ENCODE results near the gene LGR6. TPM values are rescaled to one million over a fixed set of nuclear protein-coding genes. Genes with fewer than 3 reads are reported as not detected.

The LGR6 gene
- total and polyA plus RNA-seq, 10 of the 15 experiments (the other 5 are each of a cell fraction or from before 2014, with no cell fraction given) = not detected

DNA sequence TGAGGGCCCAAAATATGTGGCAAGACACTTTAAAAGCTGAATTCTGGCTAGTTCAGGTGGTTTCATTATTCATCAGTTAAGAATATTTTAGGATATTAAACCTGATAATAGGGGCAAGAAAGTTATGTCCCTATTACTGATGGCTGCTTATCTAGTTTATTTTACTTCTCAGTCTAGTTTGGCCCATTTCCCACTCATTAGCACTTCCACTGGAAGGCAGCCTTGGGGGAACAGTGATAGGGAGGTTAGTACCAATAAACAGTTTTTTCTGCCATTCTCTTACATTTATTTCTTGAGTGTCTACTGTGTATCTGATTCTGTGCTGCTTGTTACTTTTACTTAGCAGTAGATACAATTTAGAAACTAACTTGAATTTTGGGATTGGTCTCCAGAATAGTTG is 163.9 kb downstream of the LGR6 start (continued):
- TF ChIP-seq, protein P1, sequence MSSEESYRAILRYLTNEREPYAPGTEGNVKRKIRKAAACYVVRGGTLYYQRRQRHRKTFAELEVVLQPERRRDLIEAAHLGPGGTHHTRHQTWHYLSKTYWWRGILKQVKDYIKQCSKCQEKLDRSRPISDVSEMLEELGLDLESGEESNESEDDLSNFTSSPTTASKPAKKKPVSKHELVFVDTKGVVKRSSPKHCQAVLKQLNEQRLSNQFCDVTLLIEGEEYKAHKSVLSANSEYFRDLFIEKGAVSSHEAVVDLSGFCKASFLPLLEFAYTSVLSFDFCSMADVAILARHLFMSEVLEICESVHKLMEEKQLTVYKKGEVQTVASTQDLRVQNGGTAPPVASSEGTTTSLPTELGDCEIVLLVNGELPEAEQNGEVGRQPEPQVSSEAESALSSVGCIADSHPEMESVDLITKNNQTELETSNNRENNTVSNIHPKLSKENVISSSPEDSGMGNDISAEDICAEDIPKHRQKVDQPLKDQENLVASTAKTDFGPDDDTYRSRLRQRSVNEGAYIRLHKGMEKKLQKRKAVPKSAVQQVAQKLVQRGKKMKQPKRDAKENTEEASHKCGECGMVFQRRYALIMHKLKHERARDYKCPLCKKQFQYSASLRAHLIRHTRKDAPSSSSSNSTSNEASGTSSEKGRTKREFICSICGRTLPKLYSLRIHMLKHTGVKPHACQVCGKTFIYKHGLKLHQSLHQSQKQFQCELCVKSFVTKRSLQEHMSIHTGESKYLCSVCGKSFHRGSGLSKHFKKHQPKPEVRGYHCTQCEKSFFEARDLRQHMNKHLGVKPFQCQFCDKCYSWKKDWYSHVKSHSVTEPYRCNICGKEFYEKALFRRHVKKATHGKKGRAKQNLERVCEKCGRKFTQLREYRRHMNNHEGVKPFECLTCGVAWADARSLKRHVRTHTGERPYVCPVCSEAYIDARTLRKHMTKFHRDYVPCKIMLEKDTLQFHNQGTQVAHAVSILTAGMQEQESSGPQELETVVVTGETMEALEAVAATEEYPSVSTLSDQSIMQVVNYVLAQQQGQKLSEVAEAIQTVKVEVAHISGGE (CRISPR knock-in tag; IDR thresholded peaks at IDR 0.05) = no peak
- TF ChIP-seq EED (IDR thresholded peaks at IDR 0.05; ENCODE audit: low read depth) = no peak

DNA sequence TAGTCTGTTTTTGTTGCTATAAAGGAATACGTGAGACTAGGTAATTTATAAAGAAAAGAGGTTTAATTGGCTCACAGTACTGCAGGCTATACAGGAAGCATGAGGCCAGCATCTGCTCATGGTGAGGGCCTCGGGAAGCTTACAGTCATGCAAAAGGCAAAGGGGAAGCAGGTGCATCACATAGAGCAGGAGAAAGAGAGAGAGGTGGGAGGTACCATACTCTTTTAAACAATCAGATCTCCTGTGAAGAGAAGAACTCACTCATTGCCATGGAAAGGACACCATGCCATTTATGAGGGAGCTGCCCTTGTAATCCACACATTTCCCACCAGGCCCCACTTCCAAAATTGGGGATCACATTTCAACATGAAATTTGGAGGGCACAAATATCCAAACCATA is 167.6 kb downstream of the LGR6 start:
- no peaks in the 10 kb centered on the region for H3K79me2 ChIP-seq (ENCODE audit: control insufficient read depth, insufficient read depth, low read length)
- H3K9me3 ChIP-seq (replicated peaks; ENCODE audit: control insufficient read depth, insufficient read depth, low read length) = no peaks in the 10 kb centered on the region
- RAD21 ChIA-PET (ENCODE audit: unreplicated experiment) = no interaction called here
- H3K36me3 ChIP-seq (ENCODE audit: control insufficient read depth in 2 of 2, insufficient read depth in 2 of 2, low read length in 1 of 2) = no peaks in the 10 kb centered on the region
- no peaks in the 10 kb centered on the region for H3K27me3 ChIP-seq (replicated peaks in 1 of 2; ENCODE audit: control insufficient read depth in 2 of 2, insufficient read depth in 2 of 2, low read length in 1 of 2)
- FAIRE-seq = no peak
- no peak for ATAC-seq
- SMC1A ChIA-PET (ENCODE audit: uncharacterized antibody, unreplicated experiment) = interaction anchor here (0.7 kb wide), 1 partner anchor 339 kb away, joined by 3 read pairs; no protein-coding TSS in a partner anchor
- H3K4me1 ChIP-seq (ENCODE audit: control insufficient read depth, insufficient read depth, low read length) = no peaks in the 10 kb centered on the region
- in situ Hi-C loops (cut with MboI) (no loop called here), intact Hi-C loops (cut with micrococcal nuclease; ENCODE audit: unreplicated experiment) (no loop called here)
- H3K9ac ChIP-seq (ENCODE audit: control insufficient read depth, insufficient read depth, low read length) = no peak overlapping the region
- H4K20me1 ChIP-seq (ENCODE audit: control insufficient read depth, insufficient read depth) = no peaks in the 10 kb centered on the region
- DNase-seq (ENCODE audit: low read depth, low spot score) = no peak
- no peak overlapping the region for H3K27ac ChIP-seq (ENCODE audit: control insufficient read depth, insufficient read depth)
- H3K4me3 ChIP-seq = no peak overlapping the region
- no peak for TF ChIP-seq RUNX3 (IDR thresholded peaks at IDR 0.05; ENCODE audit: low read length)
- 71% methylated on average over 2 of the region's 2 CpGs for WGBS (ENCODE audit: insufficient coverage, insufficient replicate concordance, low lambda C conversion rate, missing lambda C conversion rate)
- no TSS peak for BruUV-seq (replicated peaks)
- CTCF ChIA-PET = interaction anchor here (0.6 to 1.4 kb wide), 2 partner anchors 10 to 17 kb away, joined by 3 to 4 read pairs; no protein-coding TSS in a partner anchor
- H2AFZ ChIP-seq (ENCODE audit: control insufficient read depth, low read depth, low read length) = no peak overlapping the region
- H3K4me2 ChIP-seq (ENCODE audit: control insufficient read depth, insufficient read depth) = no peak overlapping the region
- POLR2A ChIA-PET = interaction anchor here (1.0 kb wide), 1 partner anchor 11 kb away, joined by 4 read pairs; no protein-coding TSS in a partner anchor
